PC-9 (cell line): ENCODE data around the gene ARHGAP10.

ENCODE experiments used
- CTCF ChIP-seq: fragments of 200-600 bp; sonication (generic); conservative IDR thresholded peaks from 2 replicates; pipeline ENCODE4 v1.6.1; 2017; ENCODE audit warnings: mixed run types, antibody characterized with exemption, mild to moderate bottlenecking, moderate library complexity
- EZH2 ChIP-seq: fragments of 200-600 bp; sonication (generic); IDR thresholded peaks from 2 replicates; pipeline ENCODE4 v1.8.0; 2017; ENCODE audit warnings: antibody characterized with exemption, low read depth

- TF ChIP-seq CTCF, result no peak
- no peak for TF ChIP-seq EZH2
Observed at GRCh38 chr4:148023512-148024181, 291.8 kb downstream of the ARHGAP10 start.
